Vagina (tissue), 2 donors: ENCODE data around the gene PIP5K1B. TPM values are rescaled to one million over a fixed set of nuclear protein-coding genes. Genes with fewer than 3 reads are reported as not detected.

Experiments used
- DNase-seq, 2 donors: peaks; one replicate each; pipeline ENCODE4 v3.0.0-alpha.2; 2017; ENCODE audit errors: extremely low spot score in 2 of 2
- H3K27ac ChIP-seq: fragments of 200-600 bp; sonication (generic); one replicate; pipeline ENCODE4 v1.5.1; 2019
- H3K27me3 ChIP-seq: fragments of 200-600 bp; sonication (generic); one replicate; pipeline ENCODE4 v1.5.1; 2019
- H3K36me3 ChIP-seq, 2 donors: fragments of 200-600 bp; sonication (generic); one replicate each; pipeline ENCODE4 v1.5.1; 2017 to 2019
- H3K4me1 ChIP-seq: fragments of 200-600 bp; sonication (generic); one replicate; pipeline ENCODE4 v1.5.1; 2019
- H3K4me3 ChIP-seq, 2 donors: fragments of 200-600 bp; sonication (generic); 1 replicate in 1 of 2; 2 replicates in 1 of 2; pipeline ENCODE4 v1.5.1; 2016 to 2019
- H3K9me3 ChIP-seq: fragments of 200-600 bp; sonication (generic); one replicate; pipeline ENCODE4 v1.5.1; 2019
- POLR2A ChIP-seq, 2 donors: fragments of 450-650 bp; IDR thresholded peaks; one replicate each; pipeline ENCODE4 v1.6.1; 2017; ENCODE audit warnings: antibody characterized with exemption in 2 of 2, mild to moderate bottlenecking in 2 of 2, moderate library complexity in 2 of 2
- POLR2AphosphoS5 ChIP-seq, 2 donors: sonication (generic); formaldehyde crosslinking; IDR thresholded peaks; one replicate each; pipeline ENCODE4 v1.9.0; 2017; ENCODE audit warnings: antibody characterized with exemption in 2 of 2, mild to moderate bottlenecking in 2 of 2, low read depth in 1 of 2; ENCODE audit not compliant: insufficient read depth in 1 of 2
- intact Hi-C: fragments of 100-400 bp; cut with DNase I; formaldehyde crosslinking; loops from one replicate; pipeline ENCODE4 v1.15.1; 2023
- total RNA-seq: library from RNA; depleted of rRNA; stranded (reverse); fragments of >200 nt; gene quantifications from one replicate; pipeline ENCODE4 v1.2.3, GENCODE V29; 2016
- TF ChIP-seq, protein P1 (sequence below), 3 experiments: fragments of 450-650 bp in 2 of 3; fragments of 200-600 bp in 1 of 3; sonication (generic) in 1 of 3; IDR thresholded peaks; one replicate each; pipeline ENCODE4 v1.5.1; 2017 to 2019; ENCODE audit warnings: antibody characterized with exemption in 3 of 3, mild to moderate bottlenecking in 2 of 3, moderate library complexity in 2 of 3

Gene PIP5K1B
- total RNA-seq, 1 donor from 2014 or later: 2.9 TPM

DNA sequence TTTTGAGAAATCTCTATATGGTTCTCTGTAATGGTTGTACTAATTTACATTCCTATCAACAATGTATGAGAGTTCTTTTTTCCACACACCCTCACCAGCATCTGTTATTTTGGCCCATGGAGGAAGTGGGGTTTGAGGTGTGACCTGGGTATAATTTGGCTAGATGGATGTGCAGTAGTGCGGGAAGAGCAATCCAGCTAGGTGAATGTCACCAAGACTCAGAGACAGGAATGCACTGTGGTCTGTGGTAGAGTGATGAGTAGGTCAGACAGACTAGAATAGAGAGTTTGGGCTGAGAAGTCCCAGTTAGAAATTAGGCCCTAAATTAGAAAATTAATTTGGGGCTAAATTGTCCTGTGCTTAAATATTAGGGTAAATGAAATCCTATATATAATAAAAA is 32.8 kb upstream of the PIP5K1B start:
- no peaks in the 10 kb centered on the region for H3K27me3 ChIP-seq
- no peaks in the 10 kb centered on the region for H3K9me3 ChIP-seq

DNA sequence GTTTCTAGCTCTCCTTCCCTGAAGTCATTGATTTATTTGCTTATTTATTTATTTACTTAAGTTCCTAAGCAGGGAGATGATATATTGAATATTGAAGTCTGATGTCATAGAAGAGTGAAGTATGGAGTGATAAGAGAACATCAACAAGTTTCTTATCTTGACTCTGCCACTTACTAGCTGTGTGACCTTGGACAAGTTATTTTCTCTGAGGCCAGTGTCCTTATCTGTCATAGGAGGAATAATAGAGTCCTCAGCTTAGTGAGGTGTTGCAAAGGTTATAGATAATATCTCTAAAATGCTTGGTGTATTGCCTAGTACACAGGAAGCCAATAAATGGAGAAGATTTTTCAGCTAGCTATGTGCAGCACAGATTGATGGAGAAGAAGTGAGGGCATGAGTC is 32.4 kb upstream of the PIP5K1B start:
- Histone ChIP-seq H3K4me3 (no peak overlapping the region), H3K27me3 (no peaks in the 10 kb centered on the region), H3K4me1 (no peaks in the 10 kb centered on the region), H3K36me3 (no peaks in the 10 kb centered on the region), H3K9me3 (no peaks in the 10 kb centered on the region), H3K27ac (no peak overlapping the region)
- TF ChIP-seq, protein P1, sequence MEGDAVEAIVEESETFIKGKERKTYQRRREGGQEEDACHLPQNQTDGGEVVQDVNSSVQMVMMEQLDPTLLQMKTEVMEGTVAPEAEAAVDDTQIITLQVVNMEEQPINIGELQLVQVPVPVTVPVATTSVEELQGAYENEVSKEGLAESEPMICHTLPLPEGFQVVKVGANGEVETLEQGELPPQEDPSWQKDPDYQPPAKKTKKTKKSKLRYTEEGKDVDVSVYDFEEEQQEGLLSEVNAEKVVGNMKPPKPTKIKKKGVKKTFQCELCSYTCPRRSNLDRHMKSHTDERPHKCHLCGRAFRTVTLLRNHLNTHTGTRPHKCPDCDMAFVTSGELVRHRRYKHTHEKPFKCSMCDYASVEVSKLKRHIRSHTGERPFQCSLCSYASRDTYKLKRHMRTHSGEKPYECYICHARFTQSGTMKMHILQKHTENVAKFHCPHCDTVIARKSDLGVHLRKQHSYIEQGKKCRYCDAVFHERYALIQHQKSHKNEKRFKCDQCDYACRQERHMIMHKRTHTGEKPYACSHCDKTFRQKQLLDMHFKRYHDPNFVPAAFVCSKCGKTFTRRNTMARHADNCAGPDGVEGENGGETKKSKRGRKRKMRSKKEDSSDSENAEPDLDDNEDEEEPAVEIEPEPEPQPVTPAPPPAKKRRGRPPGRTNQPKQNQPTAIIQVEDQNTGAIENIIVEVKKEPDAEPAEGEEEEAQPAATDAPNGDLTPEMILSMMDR (IDR thresholded peaks at IDR 0.05): no peak
- no peak for TF ChIP-seq POLR2AphosphoS5 (IDR thresholded peaks at IDR 0.05; ENCODE audit: insufficient read depth in 1 of 2, low read depth in 1 of 2)
- no peak for TF ChIP-seq POLR2A (IDR thresholded peaks at IDR 0.05)
- intact Hi-C loops: no loop called here
- DNase-seq: no peak

More for the DNA sequence above, 32.8 kb upstream of the PIP5K1B start:
- H3K4me3 ChIP-seq: no peak overlapping the region
- H3K27ac ChIP-seq: no peak overlapping the region
- no peaks in the 10 kb centered on the region for H3K36me3 ChIP-seq
- TF ChIP-seq POLR2A (IDR thresholded peaks at IDR 0.05) (no peak), POLR2AphosphoS5 (IDR thresholded peaks at IDR 0.05; ENCODE audit: insufficient read depth in 1 of 2, low read depth in 1 of 2) (no peak)
- TF ChIP-seq, protein P1 (IDR thresholded peaks at IDR 0.05): no peak
- intact Hi-C loops: no loop called here
- no peak for DNase-seq
- no peaks in the 10 kb centered on the region for H3K4me1 ChIP-seq

DNA sequence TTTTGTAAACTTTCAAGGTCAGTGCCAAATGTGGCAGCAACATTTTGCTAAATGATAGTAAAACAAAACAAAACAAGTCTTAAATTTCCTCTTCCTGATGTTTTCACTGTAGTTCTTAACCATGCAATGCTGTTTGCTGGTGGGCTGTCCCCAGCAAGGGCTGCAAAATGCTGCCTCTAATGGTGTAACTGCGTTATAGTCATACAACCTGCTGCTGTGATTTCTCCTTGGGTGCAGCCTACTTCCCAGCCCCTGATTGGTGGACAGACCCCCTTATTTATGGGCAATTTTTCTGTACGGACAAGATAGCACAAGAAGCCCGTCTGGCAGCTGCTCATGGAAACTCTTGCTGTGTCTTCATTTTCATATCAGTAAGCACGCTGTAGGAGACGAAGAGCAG is 26.6 kb upstream of the PIP5K1B start:
- no peaks in the 10 kb centered on the region for H3K4me1 ChIP-seq
- H3K4me3 ChIP-seq: no peak overlapping the region
- intact Hi-C loops: no loop called here
- no peaks in the 10 kb centered on the region for H3K36me3 ChIP-seq
- no peaks in the 10 kb centered on the region for H3K27me3 ChIP-seq
- DNase-seq: no peak
- TF ChIP-seq POLR2A (IDR thresholded peaks at IDR 0.05) (no peak), POLR2AphosphoS5 (IDR thresholded peaks at IDR 0.05; ENCODE audit: insufficient read depth in 1 of 2, low read depth in 1 of 2) (no peak)
- TF ChIP-seq, protein P1 (IDR thresholded peaks at IDR 0.05): no peak
- no peaks in the 10 kb centered on the region for H3K9me3 ChIP-seq
- H3K27ac ChIP-seq: no peak overlapping the region

DNA sequence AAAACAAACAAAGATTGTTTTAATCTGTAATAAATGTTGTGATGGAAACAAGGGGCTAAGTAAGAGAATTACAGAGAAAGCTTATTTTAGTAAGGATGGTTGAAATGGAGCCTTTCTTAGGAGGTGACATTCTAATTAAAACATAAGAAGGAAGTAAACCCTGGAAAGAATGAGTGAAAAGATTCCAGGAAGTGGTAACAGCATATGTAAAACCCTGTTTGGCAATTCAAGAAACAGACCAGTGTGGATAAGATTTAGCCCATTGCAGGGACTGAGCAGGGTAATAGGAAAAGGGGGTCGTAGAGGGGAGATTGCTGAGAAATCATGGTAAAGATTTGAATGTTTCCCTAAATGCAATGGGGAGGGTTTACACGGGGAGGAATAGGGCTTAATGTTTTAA is 21.6 kb upstream of the PIP5K1B start:
- intact Hi-C loops: no loop called here
- no peaks in the 10 kb centered on the region for H3K27me3 ChIP-seq
- no peak for DNase-seq
- H3K9me3 ChIP-seq: no peaks in the 10 kb centered on the region
- H3K4me1 ChIP-seq: no peaks in the 10 kb centered on the region
- no peaks in the 10 kb centered on the region for H3K36me3 ChIP-seq
- no peak for TF ChIP-seq POLR2A (IDR thresholded peaks at IDR 0.05)
- TF ChIP-seq, protein P1 (IDR thresholded peaks at IDR 0.05): no peak
- no peak for TF ChIP-seq POLR2AphosphoS5 (IDR thresholded peaks at IDR 0.05; ENCODE audit: insufficient read depth in 1 of 2, low read depth in 1 of 2)
- no peak overlapping the region for H3K27ac ChIP-seq
- no peak overlapping the region for H3K4me3 ChIP-seq

DNA sequence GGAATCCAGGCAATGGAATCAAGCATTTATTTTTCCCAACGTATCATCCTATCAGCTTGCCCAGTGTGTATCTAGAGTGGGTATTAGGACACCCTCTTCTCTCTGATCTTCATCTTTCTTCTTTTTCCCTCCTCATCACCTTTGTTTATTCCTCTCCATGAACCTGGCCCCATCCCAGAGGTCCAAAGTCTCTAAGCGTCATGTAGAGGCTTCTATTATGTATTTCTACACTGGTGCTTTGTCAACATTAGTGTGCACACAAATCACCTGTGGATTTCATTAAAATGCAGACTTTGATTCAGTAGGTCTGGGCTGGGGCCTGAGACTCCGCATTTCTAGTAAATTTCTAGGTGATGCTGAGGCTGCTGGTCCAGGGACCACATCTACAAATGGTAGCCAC is 19.8 kb upstream of the PIP5K1B start:
- TF ChIP-seq POLR2AphosphoS5 (IDR thresholded peaks at IDR 0.05; ENCODE audit: insufficient read depth in 1 of 2, low read depth in 1 of 2) (no peak), POLR2A (IDR thresholded peaks at IDR 0.05) (no peak)
- TF ChIP-seq, protein P1 (IDR thresholded peaks at IDR 0.05): no peak
- intact Hi-C loops: no loop called here

More for the DNA sequence above, 19.8 kb upstream of the PIP5K1B start:
- DNase-seq: no peak
- H3K36me3 ChIP-seq: no peaks in the 10 kb centered on the region
- no peaks in the 10 kb centered on the region for H3K4me1 ChIP-seq
- no peak overlapping the region for H3K4me3 ChIP-seq
- H3K27ac ChIP-seq: no peak overlapping the region
- H3K9me3 ChIP-seq: no peaks in the 10 kb centered on the region
- no peaks in the 10 kb centered on the region for H3K27me3 ChIP-seq
